Osteoblast (primary cell): ENCODE results near the gene CLCN3. TPM values are rescaled to one million over a fixed set of nuclear protein-coding genes. Genes with fewer than 3 reads are reported as not detected.
"Not testable (repeated sequence)": the region's sequence is repeated elsewhere in the genome, so short reads cannot be mapped to it uniquely, and the experiment has no call there.

Experiments used
- DNase-seq: peaks from one replicate; pipeline ENCODE4 v3.0.0; 2011; ENCODE audit warnings: low spot score, mixed read lengths; ENCODE audit not compliant: insufficient read length; ENCODE audit errors: missing footprints
- H2AFZ ChIP-seq: 2 replicates; pipeline ENCODE4 v1.6.0; 2011; ENCODE audit warnings: mild to moderate bottlenecking, low read length
- H3K27ac ChIP-seq: 2 replicates; pipeline ENCODE4 v1.5.1; 2011; ENCODE audit warnings: mild to moderate bottlenecking, low read depth, low read length, moderate library complexity
- H3K27me3 ChIP-seq: 2 replicates; pipeline ENCODE4 v1.6.0; 2012; ENCODE audit warnings: mild to moderate bottlenecking, control low read depth, inconsistent platforms, low read length, moderate library complexity; ENCODE audit not compliant: insufficient read depth
- H3K36me3 ChIP-seq: 2 replicates; pipeline ENCODE4 v1.5.1; 2011; ENCODE audit warnings: mild to moderate bottlenecking, low read length, control low read depth, moderate library complexity; ENCODE audit not compliant: insufficient read depth
- H3K4me1 ChIP-seq: 2 replicates; pipeline ENCODE4 v1.5.1; 2011; ENCODE audit warnings: mild to moderate bottlenecking, low read length, control low read depth, moderate library complexity; ENCODE audit not compliant: insufficient read depth
- H3K4me2 ChIP-seq: 2 replicates; pipeline ENCODE4 v1.6.0; 2011; ENCODE audit warnings: mild to moderate bottlenecking, low read length; ENCODE audit not compliant: insufficient read depth
- H3K4me3 ChIP-seq: fragments of 200-600 bp; sonication (generic); 3 replicates; pipeline ENCODE4 v1.5.1; 2012; ENCODE audit warnings: mild to moderate bottlenecking, low read length, inconsistent platforms; ENCODE audit not compliant: insufficient read depth
- H3K79me2 ChIP-seq: 2 replicates; pipeline ENCODE4 v1.6.0; 2012; ENCODE audit warnings: mild to moderate bottlenecking, low read length, control low read depth, inconsistent platforms; ENCODE audit not compliant: insufficient read depth
- H3K9me3 ChIP-seq: 2 replicates; pipeline ENCODE4 v1.5.1; 2011; ENCODE audit warnings: low read depth, low read length, control low read depth
- H4K20me1 ChIP-seq: 2 replicates; pipeline ENCODE4 v1.6.0; 2012; ENCODE audit warnings: mild to moderate bottlenecking, low read length, control low read depth; ENCODE audit not compliant: insufficient read depth
- CTCF ChIP-seq: IDR thresholded peaks from 2 replicates; pipeline ENCODE4 v1.5.1; 2011; ENCODE audit warnings: mild to moderate bottlenecking, low read depth, low read length, moderate library complexity; ENCODE audit errors: extremely low read depth
- total RNA-seq: library from RNA; depleted of rRNA; stranded (reverse); fragments of >200 nt; gene quantifications from 2 replicates; pipeline ENCODE4 v1.2.3, GENCODE V29; 2012

Gene CLCN3
- total RNA-seq, 1 donor = 32.2 TPM

- H3K79me2 ChIP-seq = peaks cover 63% of the 10 kb centered on the region
These were observed 1.5 kb downstream of the CLCN3 start for GRCh38 chr4:169621731-169622492.

GRCh38 chr4:169622566-169622965, 2.2 kb downstream of the CLCN3 start:
- peak overlapping the region; percentile 82 for H3K4me3 ChIP-seq
- peak overlapping the region; percentile 99 for H3K27ac ChIP-seq
- TF ChIP-seq CTCF = no peak
- no peaks in the 10 kb centered on the region for H3K9me3 ChIP-seq
- peaks cover 69% of the 10 kb centered on the region for H3K79me2 ChIP-seq
- H3K36me3 ChIP-seq = no peaks in the 10 kb centered on the region
- peaks cover 12% of the 10 kb centered on the region for H4K20me1 ChIP-seq
- H2AFZ ChIP-seq = peak overlapping the region; percentile 2
- no peaks in the 10 kb centered on the region for H3K27me3 ChIP-seq
- H3K4me2 ChIP-seq = peak overlapping the region; percentile 97
- no peak for DNase-seq
- H3K4me1 ChIP-seq = peaks cover 22% of the 10 kb centered on the region

More at GRCh38 chr4:169621731-169622492, 1.5 kb downstream of the CLCN3 start:
- peak overlapping the region; percentile 82 for H3K4me3 ChIP-seq
- H2AFZ ChIP-seq = no peak overlapping the region
- DNase-seq = no peak
- peak overlapping the region; percentile 99 for H3K27ac ChIP-seq
- H3K36me3 ChIP-seq = no peaks in the 10 kb centered on the region
- no peaks in the 10 kb centered on the region for H3K9me3 ChIP-seq
- H3K4me2 ChIP-seq = peak overlapping the region; percentile 97
- peaks cover 12% of the 10 kb centered on the region for H4K20me1 ChIP-seq
- no peak for TF ChIP-seq CTCF
- no peaks in the 10 kb centered on the region for H3K27me3 ChIP-seq
- H3K4me1 ChIP-seq = peaks cover 22% of the 10 kb centered on the region

- H3K4me2 ChIP-seq, H3K27ac ChIP-seq, H3K36me3 ChIP-seq: not testable (repeated sequence)
These were observed 3.6 kb downstream of the CLCN3 start for GRCh38 chr4:169624012-169624411.

GRCh38 chr4:169625886-169626285, 5.5 kb downstream of the CLCN3 start:
- Histone ChIP-seq H3K4me3 (no peak overlapping the region), H3K9me3 (no peaks in the 10 kb centered on the region), H3K4me1 (peaks cover 15% of the 10 kb centered on the region), H4K20me1 (peaks cover 16% of the 10 kb centered on the region), H2AFZ (no peak overlapping the region), H3K27me3 (no peaks in the 10 kb centered on the region), H3K4me2 (no peak overlapping the region), H3K79me2 (peaks cover 93% of the 10 kb centered on the region), H3K27ac (no peak overlapping the region), H3K36me3 (no peaks in the 10 kb centered on the region)
- no peak for DNase-seq
- TF ChIP-seq CTCF = no peak

More at GRCh38 chr4:169624012-169624411, 3.6 kb downstream of the CLCN3 start:
- H3K79me2 ChIP-seq = peaks cover 81% of the 10 kb centered on the region
- not testable (repeated sequence) for H2AFZ ChIP-seq, H3K9me3 ChIP-seq, H3K27me3 ChIP-seq, H3K4me3 ChIP-seq, DNase-seq
- peaks cover 21% of the 10 kb centered on the region for H3K4me1 ChIP-seq
- H4K20me1 ChIP-seq = peaks cover 16% of the 10 kb centered on the region
